HEK293T (cell line): ENCODE results near the gene CSTB.

Experiments
- BHLHE40 ChIP-seq: fragments of 450-650 bp; IDR thresholded peaks from 2 replicates; pipeline ENCODE4 v1.6.1; 2016; ENCODE audit warnings: mild to moderate bottlenecking, moderate library complexity, borderline replicate concordance
- FOXA1 ChIP-seq: fragments of 450-650 bp; IDR thresholded peaks from 2 replicates; pipeline ENCODE4 v1.6.1; 2016; ENCODE audit warnings: mild to moderate bottlenecking
- HDGF ChIP-seq: fragments of 450-650 bp; IDR thresholded peaks from 2 replicates; pipeline ENCODE4 v1.6.1; 2017; ENCODE audit warnings: antibody characterized with exemption, borderline replicate concordance
- NFRKB ChIP-seq: fragments of 450-650 bp; IDR thresholded peaks from 2 replicates; pipeline ENCODE4 v1.6.1; 2016; ENCODE audit warnings: mild to moderate bottlenecking, moderate library complexity

- TF ChIP-seq HDGF (no peak), FOXA1 (no peak), NFRKB (no peak), BHLHE40 (no peak)
Observed at GRCh38 chr21:43797415-43797814, 21.3 kb upstream of the CSTB start.
